RWPE1 (cell line): ENCODE results near the gene FAM3C.

ENCODE experiments used
- CTCF ChIA-PET: fragments of 350-600 bp; sonication (Branson Sonifier 250); formaldehyde crosslinking; extraction: SDS; loops from one replicate; lab custom pipeline; 2021; lab: Yijun Ruan, JAX
- POLR2A ChIA-PET: fragments of 400-600 bp; formaldehyde crosslinking; extraction: SDS; loops from one replicate; lab custom pipeline; 2020; ENCODE audit warnings: antibody characterized with exemption; ENCODE audit not compliant: low non-redundant PET; lab: Yijun Ruan, JAX
- DNase-seq: peaks from one replicate; pipeline ENCODE4 v3.0.0; 2012; ENCODE audit warnings: low spot score
- H3K27ac ChIP-seq: fragments of 450-650 bp; 2 replicates; pipeline ENCODE4 v1.5.1; 2017
- CTCF ChIP-seq: fragments of 450-650 bp; conservative IDR thresholded peaks from 2 replicates; pipeline ENCODE4 v1.5.1; 2017; ENCODE audit warnings: low read depth, mild to moderate bottlenecking

Gene FAM3C

GRCh38 chr7:121366852-121367431, 29.2 kb downstream of the FAM3C start:
- ChIA-PET POLR2A (no interaction called here), CTCF (interaction anchor here (0.6 to 2.2 kb wide), 9 partner anchors 14 to 628 kb away, joined by 3 to 12 read pairs (median 5); partner anchors contain the start of gene FAM3C)
- peak; percentile 88 for TF ChIP-seq CTCF
- peak; percentile 19 for DNase-seq
- no peak overlapping the region for H3K27ac ChIP-seq

- H3K27ac ChIP-seq: no peak overlapping the region
- ChIA-PET POLR2A (no interaction called here), CTCF (interaction anchor here (1.3 kb wide), 1 partner anchor 9 kb away, joined by 3 read pairs; no protein-coding TSS in a partner anchor)
- DNase-seq: no peak
- TF ChIP-seq CTCF: no peak
Observed at GRCh38 chr7:121360564-121360963, 35.5 kb downstream of the FAM3C start.

GRCh38 chr7:121355574-121355973, 40.5 kb downstream of the FAM3C start:
- POLR2A ChIA-PET: no interaction called here

GRCh38 chr7:121352323-121352722, 43.8 kb downstream of the FAM3C start:
- POLR2A ChIA-PET: no interaction called here
- no peak for TF ChIP-seq CTCF
- H3K27ac ChIP-seq: no peak overlapping the region
- CTCF ChIA-PET: interaction anchor here (1.0 to 1.3 kb wide), 2 partner anchors 15 to 21 kb away, joined by 4 to 5 read pairs; no protein-coding TSS in a partner anchor
- DNase-seq: no peak

More at GRCh38 chr7:121355574-121355973, 40.5 kb downstream of the FAM3C start:
- CTCF ChIA-PET: interaction anchor here (0.7 kb wide), 1 partner anchor 108 kb away, joined by 4 read pairs; no protein-coding TSS in a partner anchor
- DNase-seq: no peak
- TF ChIP-seq CTCF: no peak
- H3K27ac ChIP-seq: no peak overlapping the region

GRCh38 chr7:121351682-121352081, 44.4 kb downstream of the FAM3C start:
- TF ChIP-seq CTCF: no peak
- CTCF ChIA-PET: interaction anchor here (0.7 to 1.0 kb wide), 3 partner anchors 9 to 39 kb away, joined by 3 to 4 read pairs (median 3); no protein-coding TSS in a partner anchor
- no peak overlapping the region for H3K27ac ChIP-seq
- DNase-seq: no peak
- POLR2A ChIA-PET: no interaction called here

GRCh38 chr7:121344497-121344896, 51.6 kb downstream of the FAM3C start:
- CTCF ChIA-PET: interaction anchor here (0.7 kb wide), 1 partner anchor 203 kb away, joined by 3 read pairs; no protein-coding TSS in a partner anchor
- no peak for TF ChIP-seq CTCF
- POLR2A ChIA-PET: no interaction called here
- DNase-seq: no peak
- H3K27ac ChIP-seq: no peak overlapping the region
